Activated B cell treated with CpG ODN at 0.5 μM for 24 hours (primary cell): Measurements from ENCODE around the gene AOPEP. TPM values are rescaled to one million over a fixed set of nuclear protein-coding genes. Genes with fewer than 3 reads are reported as not detected.

Experiments
- ATAC-seq: fragments of 200-7000 bp; cut with Tn5 transposase; one replicate; pipeline ENCODE4 v1.10.0; 2021; ENCODE audit warnings: low read depth, mild to moderate bottlenecking, moderate library complexity
- CTCF ChIA-PET: fragments of 350-600 bp; sonication (Branson Sonifier 250); formaldehyde crosslinking; loops from one replicate; lab custom pipeline; 2021; ENCODE audit warnings: antibody characterized with exemption; lab: Charles Lee
- POLR2A ChIA-PET: fragments of 350-600 bp; sonication (Branson Sonifier 250); formaldehyde crosslinking; loops from one replicate; lab custom pipeline; 2021; ENCODE audit warnings: antibody characterized with exemption; lab: Charles Lee
- DNase-seq: peaks from one replicate; pipeline ENCODE4 v3.0.0; 2022
- H3K27ac Mint-ChIP-seq: one replicate; pipeline ENCODE4 v1.8.0; 2020; ENCODE audit warnings: mixed read lengths
- H3K27me3 Mint-ChIP-seq: one replicate; pipeline ENCODE4 v1.8.0; 2021; ENCODE audit warnings: mixed read lengths
- H3K36me3 Mint-ChIP-seq: one replicate; pipeline ENCODE4 v1.8.0; 2021; ENCODE audit warnings: low read depth, mixed read lengths
- H3K4me1 Mint-ChIP-seq: one replicate; pipeline ENCODE4 v1.8.0; 2021; ENCODE audit warnings: mixed read lengths
- H3K4me3 Mint-ChIP-seq: one replicate; pipeline ENCODE4 v1.8.0; 2020; ENCODE audit warnings: mild to moderate bottlenecking, mixed read lengths
- H3K9me3 Mint-ChIP-seq: one replicate; pipeline ENCODE4 v1.8.0; 2020; ENCODE audit warnings: mixed read lengths
- intact Hi-C: fragments of 100-400 bp; cut with micrococcal nuclease; formaldehyde crosslinking; loops from one replicate; pipeline ENCODE4 v1.15.1; 2024
- total RNA-seq: library from RNA; stranded (reverse); gene quantifications from 2 replicates; pipeline ENCODE4 v1.2.3, GENCODE V29; 2022
- TF ChIP-seq, protein P1 (sequence below): fragments of 200-600 bp; IDR thresholded peaks from one replicate; pipeline ENCODE4 v1.8.0; 2022; ENCODE audit warnings: antibody characterized with exemption, mild to moderate bottlenecking

Gene AOPEP
- total RNA-seq, 1 donor from 2014 or later, result 20.4 TPM

GRCh38 chr9:94894094-94894699, 167.7 kb downstream of the AOPEP start:
- intact Hi-C loops, result no loop called here
- no peak overlapping the region for H3K27ac Mint-ChIP-seq
- H3K9me3 Mint-ChIP-seq, result peaks cover 11% of the 10 kb centered on the region
- CTCF ChIA-PET, result no interaction called here
- peaks cover 12% of the 10 kb centered on the region for H3K36me3 Mint-ChIP-seq
- DNase-seq, result no peak
- no peaks in the 10 kb centered on the region for H3K4me1 Mint-ChIP-seq
- H3K4me3 Mint-ChIP-seq, result no peak overlapping the region
- H3K27me3 Mint-ChIP-seq, result no peaks in the 10 kb centered on the region
- POLR2A ChIA-PET, result no interaction called here
- ATAC-seq, result no peak
- TF ChIP-seq, protein P1, sequence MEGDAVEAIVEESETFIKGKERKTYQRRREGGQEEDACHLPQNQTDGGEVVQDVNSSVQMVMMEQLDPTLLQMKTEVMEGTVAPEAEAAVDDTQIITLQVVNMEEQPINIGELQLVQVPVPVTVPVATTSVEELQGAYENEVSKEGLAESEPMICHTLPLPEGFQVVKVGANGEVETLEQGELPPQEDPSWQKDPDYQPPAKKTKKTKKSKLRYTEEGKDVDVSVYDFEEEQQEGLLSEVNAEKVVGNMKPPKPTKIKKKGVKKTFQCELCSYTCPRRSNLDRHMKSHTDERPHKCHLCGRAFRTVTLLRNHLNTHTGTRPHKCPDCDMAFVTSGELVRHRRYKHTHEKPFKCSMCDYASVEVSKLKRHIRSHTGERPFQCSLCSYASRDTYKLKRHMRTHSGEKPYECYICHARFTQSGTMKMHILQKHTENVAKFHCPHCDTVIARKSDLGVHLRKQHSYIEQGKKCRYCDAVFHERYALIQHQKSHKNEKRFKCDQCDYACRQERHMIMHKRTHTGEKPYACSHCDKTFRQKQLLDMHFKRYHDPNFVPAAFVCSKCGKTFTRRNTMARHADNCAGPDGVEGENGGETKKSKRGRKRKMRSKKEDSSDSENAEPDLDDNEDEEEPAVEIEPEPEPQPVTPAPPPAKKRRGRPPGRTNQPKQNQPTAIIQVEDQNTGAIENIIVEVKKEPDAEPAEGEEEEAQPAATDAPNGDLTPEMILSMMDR, result no peak

DNA sequence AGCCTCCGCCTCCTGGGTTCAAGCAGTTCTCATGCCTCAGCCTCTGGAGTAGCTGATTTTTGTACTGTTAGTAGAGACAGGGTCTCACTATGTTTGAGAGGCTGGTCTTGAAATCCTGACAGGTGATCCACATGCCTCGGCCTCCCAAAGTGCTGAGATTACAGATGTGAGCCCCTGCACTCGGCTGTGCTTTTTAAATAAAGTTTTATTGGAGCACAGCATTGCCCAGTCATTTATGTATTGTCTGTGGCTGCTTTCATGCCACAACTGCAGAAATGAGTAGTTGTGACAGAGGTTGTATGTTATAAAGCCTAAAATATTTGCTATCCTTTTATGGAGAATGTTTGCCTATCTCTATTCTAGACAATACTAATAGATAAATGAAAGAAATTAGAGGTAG, 169.2 kb downstream of the AOPEP start:
- Mint-ChIP-seq H3K4me3 (no peak overlapping the region), H3K4me1 (no peaks in the 10 kb centered on the region), H3K36me3 (peaks cover 12% of the 10 kb centered on the region), H3K27ac (no peak overlapping the region), H3K9me3 (peaks cover 7% of the 10 kb centered on the region), H3K27me3 (no peaks in the 10 kb centered on the region)
- intact Hi-C loops, result no loop called here
- CTCF ChIA-PET, result no interaction called here
- POLR2A ChIA-PET, result interaction anchor here (0.6 kb wide), 1 partner anchor 9 kb away, joined by 3 read pairs; no protein-coding TSS in a partner anchor
- ATAC-seq (no peak), DNase-seq (no peak)
- TF ChIP-seq, protein P1, result no peak

DNA sequence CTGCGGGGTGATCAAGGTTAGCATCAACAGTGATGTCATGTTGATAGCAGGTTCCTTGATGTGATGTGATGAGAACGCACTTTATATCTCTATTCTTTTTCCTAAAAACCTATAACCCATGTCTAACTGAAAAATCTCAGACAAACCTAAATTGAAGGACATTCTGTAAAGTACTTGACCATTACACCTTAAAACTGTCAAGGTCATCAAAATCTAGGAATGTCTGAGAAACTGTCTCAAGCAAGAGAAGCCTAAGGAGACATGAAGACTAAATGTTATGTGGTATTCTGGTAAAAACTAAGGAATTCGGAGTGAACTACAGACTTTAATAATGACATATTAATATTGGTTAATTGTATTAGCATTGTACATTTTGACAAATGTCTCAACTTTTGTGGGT, 170.0 kb downstream of the AOPEP start:
- CTCF ChIA-PET, result no interaction called here

GRCh38 chr9:94899464-94900221, 173.1 kb downstream of the AOPEP start:
- POLR2A ChIA-PET, result no interaction called here
- H3K27me3 Mint-ChIP-seq, result no peaks in the 10 kb centered on the region
- no peak for ATAC-seq
- H3K27ac Mint-ChIP-seq, result no peak overlapping the region
- no peak for DNase-seq
- intact Hi-C loops, result no loop called here
- H3K4me3 Mint-ChIP-seq, result no peak overlapping the region
- TF ChIP-seq, protein P1, result no peak
- no peaks in the 10 kb centered on the region for H3K4me1 Mint-ChIP-seq
- H3K36me3 Mint-ChIP-seq, result peaks cover 10% of the 10 kb centered on the region
- CTCF ChIA-PET, result no interaction called here
- no peaks in the 10 kb centered on the region for H3K9me3 Mint-ChIP-seq

More for the DNA sequence above, 170.0 kb downstream of the AOPEP start:
- Mint-ChIP-seq H3K27ac (no peak overlapping the region), H3K4me1 (no peaks in the 10 kb centered on the region), H3K9me3 (peaks cover under 1% of the 10 kb centered on the region), H3K4me3 (no peak overlapping the region), H3K27me3 (no peaks in the 10 kb centered on the region), H3K36me3 (peaks cover 11% of the 10 kb centered on the region)
- TF ChIP-seq, protein P1, result no peak
- no peak for ATAC-seq
- POLR2A ChIA-PET, result no interaction called here
- intact Hi-C loops, result no loop called here
- no peak for DNase-seq

- no peak for ATAC-seq
- TF ChIP-seq, protein P1, result no peak
- no peak overlapping the region for H3K27ac Mint-ChIP-seq
Measured at GRCh38 chr9:94900222-94901018, 173.9 kb downstream of the AOPEP start.

More at GRCh38 chr9:94900222-94901018, 173.9 kb downstream of the AOPEP start:
- Mint-ChIP-seq H3K36me3 (peaks cover 10% of the 10 kb centered on the region), H3K4me3 (no peak overlapping the region), H3K4me1 (no peaks in the 10 kb centered on the region), H3K27me3 (no peaks in the 10 kb centered on the region), H3K9me3 (no peaks in the 10 kb centered on the region)
- intact Hi-C loops, result no loop called here
- ChIA-PET CTCF (interaction anchor here (1.2 kb wide), 1 partner anchor 17 kb away, joined by 3 read pairs; no protein-coding TSS in a partner anchor), POLR2A (no interaction called here)
- DNase-seq, result no peak
